Measurements from ENCODE around the gene TUBB2A. TPM values are rescaled to one million over a fixed set of nuclear protein-coding genes. Genes with fewer than 3 reads are reported as not detected.

TUBB2A gene
- total and polyA plus RNA-seq, 2 of the 13 experiments (the other 11 are each of a cell fraction or from before 2014, with no cell fraction given): 35.3 to 106 TPM

- no peak for TF ChIP-seq HIVEP1 (CRISPR knock-in tag; IDR thresholded peaks at IDR 0.05)
- TF ChIP-seq IKZF1 (IDR thresholded peaks at IDR 0.05): no peak
- TF ChIP-seq RELA (CRISPR knock-in tag; IDR thresholded peaks at IDR 0.05): no peak
- TF ChIP-seq ZBTB46 (CRISPR knock-in tag; IDR thresholded peaks at IDR 0.05; ENCODE audit: borderline replicate concordance): 0 out of 2 replicates have a peak, but pooled peaks have one; percentile 11
- TF ChIP-seq MEF2D (CRISPR knock-in tag; IDR thresholded peaks at IDR 0.05): no peak
- no peak for TF ChIP-seq ZMYM4 (CRISPR knock-in tag; IDR thresholded peaks at IDR 0.05)
- TF ChIP-seq, protein P1, sequence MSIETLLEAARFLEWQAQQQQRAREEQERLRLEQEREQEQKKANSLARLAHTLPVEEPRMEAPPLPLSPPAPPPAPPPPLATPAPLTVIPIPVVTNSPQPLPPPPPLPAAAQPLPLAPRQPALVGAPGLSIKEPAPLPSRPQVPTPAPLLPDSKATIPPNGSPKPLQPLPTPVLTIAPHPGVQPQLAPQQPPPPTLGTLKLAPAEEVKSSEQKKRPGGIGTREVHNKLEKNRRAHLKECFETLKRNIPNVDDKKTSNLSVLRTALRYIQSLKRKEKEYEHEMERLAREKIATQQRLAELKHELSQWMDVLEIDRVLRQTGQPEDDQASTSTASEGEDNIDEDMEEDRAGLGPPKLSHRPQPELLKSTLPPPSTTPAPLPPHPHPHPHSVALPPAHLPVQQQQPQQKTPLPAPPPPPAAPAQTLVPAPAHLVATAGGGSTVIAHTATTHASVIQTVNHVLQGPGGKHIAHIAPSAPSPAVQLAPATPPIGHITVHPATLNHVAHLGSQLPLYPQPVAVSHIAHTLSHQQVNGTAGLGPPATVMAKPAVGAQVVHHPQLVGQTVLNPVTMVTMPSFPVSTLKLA (IDR thresholded peaks at IDR 0.05): no peak
- TF ChIP-seq ZFYVE20 (CRISPR knock-in tag; IDR thresholded peaks at IDR 0.05; ENCODE audit: borderline replicate concordance, low read depth): no peak
- TF ChIP-seq HNF1B (CRISPR knock-in tag; IDR thresholded peaks at IDR 0.05): no peak
- no peak for TF ChIP-seq KLF13 (CRISPR knock-in tag; IDR thresholded peaks at IDR 0.05)
- no peak for TF ChIP-seq ZNF260 (CRISPR knock-in tag; IDR thresholded peaks at IDR 0.05; ENCODE audit: borderline replicate concordance, low read depth)
- no peak for TF ChIP-seq MTERF4 (CRISPR knock-in tag; IDR thresholded peaks at IDR 0.05)
- no peak for TF ChIP-seq PRDM10 (CRISPR knock-in tag; IDR thresholded peaks at IDR 0.05; ENCODE audit: low read depth)
- no peak for TF ChIP-seq ZNF256 (CRISPR knock-in tag; conservative IDR thresholded peaks at IDR 0.05)
- no peak for TF ChIP-seq ZBTB4 (CRISPR knock-in tag; IDR thresholded peaks at IDR 0.05; ENCODE audit: borderline replicate concordance)
- TF ChIP-seq ZNF263 (CRISPR knock-in tag; IDR thresholded peaks at IDR 0.05): no peak
Measured at GRCh38 chr6:3119040-3119723, 38.2 kb downstream of the TUBB2A start (continued).

Data from HepG2 (cell line).